ENCODE results near the gene MTR.

The MTR gene

DNA sequence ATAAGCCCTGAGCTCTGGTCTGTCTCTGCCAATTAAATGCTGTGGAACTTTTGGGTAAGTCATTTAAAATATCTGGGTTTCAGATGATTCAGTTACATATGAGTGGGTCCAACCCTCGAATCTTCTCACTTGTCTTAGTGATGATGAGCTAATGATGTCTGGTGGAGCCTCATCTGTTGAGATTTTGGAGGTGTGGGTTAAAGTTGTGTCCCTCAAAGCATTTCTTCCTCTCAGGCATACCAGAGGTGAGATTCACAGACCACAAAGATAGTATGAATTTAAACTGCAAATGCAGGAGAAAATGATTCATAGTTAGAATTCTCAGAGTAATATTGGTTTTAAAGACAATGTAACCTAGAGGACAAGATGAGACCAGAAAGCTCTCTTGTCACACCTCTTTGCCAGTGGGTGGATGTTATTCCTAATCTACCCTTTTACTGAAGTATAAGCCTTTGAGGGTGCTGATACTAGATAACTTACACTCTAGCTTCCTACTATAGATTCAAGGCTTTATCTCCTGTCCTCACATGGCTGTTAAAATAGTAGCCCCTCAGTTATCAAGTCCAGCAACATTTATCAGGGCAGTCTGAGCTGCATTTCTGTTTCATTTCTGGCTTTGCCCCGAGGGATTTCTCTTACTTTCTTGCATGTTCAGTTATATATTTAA lies 118.4 kb downstream of the MTR start:
- DNase-seq, result peak; percentile 94

DNA sequence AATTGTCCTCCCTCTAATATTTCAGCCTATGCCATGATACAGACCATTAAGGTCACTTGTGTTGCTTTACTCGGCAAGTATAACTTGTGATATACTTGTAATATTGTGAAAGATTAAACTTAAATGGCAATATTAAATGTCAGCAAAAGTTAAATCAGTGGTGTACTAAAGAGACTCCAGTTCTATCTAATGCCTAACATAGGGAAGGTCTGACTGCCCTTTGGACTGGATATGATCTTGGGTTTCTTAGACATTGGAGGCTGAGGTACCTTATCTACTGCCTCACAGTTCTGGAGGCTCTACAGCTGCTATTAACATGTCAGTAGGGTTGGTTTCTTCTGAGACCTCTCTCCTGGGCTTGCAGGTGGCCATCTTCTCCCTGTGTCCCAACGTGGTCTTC lies 119.3 kb downstream of the MTR start:
- DNase-seq, result peak; percentile 68

DNA sequence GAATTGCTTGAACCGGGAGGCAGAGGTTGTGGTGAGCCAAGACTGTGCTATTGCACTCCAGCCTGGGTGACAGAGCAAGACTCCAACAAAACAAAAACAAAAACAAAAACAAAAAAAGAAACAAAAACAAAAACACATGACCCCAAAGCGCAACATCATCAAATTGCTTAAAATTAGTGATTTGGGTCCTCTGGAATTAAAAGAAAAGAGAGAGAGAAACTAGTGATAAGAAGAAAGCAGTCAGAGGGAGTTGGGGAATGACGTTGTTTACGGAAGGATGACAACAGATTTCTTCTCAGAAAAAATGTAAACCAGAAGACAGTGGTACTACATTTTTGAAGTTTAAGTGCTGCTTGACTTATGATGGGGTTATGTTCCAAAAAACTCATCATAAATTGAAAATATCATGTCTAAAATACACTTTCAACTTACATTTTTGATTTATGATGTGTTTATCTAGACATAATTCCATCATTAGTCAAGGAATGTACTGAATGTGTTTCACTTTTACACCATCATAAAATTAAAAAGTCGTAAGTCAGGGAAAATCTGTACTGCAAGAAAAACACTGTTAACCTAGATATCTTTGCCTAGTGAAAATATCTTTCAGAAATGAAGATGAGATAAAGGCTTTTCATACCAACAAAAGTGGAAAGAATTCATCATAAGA lies 121.2 kb downstream of the MTR start:
- DNase-seq, result no peak

DNA sequence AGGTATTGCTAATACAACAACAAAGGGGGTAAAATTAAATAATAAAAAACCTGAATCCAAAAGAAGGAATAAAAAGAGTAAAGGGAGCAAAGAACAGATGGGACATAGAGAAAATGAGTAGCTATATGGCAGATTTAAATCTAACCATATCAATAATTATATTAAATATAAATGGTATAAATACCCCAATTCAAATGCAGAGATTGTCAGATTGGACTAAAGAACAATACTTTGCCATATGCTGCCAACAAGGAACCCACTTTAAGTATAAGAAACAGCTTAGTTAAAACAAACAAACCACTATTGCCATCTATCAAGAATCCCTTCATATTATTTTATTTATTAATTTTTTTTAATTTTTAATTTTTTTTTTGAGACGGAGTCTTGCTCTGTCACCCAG lies 122.4 kb downstream of the MTR start:
- no peak for DNase-seq

DNA sequence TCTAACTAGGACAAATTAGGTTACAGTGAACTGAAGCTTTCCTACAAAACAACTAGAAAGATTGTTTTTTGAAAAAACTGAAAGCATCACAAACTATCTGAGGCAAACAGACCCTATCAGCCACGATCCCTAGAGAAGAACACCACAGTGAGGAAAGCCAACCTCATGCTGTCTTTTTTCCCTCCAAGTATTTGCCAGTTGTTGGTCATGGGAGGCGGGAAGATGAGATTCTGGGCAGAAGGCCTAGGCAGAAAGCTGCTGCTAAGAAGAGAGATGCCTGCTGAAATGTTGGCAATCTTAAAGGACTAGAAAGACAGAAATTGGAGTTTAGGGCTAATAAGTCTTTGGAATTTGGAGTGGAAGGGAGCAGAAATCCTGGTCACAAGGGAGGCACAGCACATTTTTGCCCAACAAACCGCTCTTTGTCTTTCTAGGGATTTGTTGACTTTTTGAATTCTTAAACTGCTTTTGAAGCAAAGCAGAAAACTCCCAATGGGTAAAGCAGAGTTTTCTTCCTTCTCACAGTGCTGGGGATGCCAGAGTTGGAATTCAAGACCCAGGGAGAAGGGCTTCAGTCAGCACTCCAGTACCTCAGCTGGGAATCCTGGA lies 125.3 kb downstream of the MTR start:
- DNase-seq, result no peak

DNA sequence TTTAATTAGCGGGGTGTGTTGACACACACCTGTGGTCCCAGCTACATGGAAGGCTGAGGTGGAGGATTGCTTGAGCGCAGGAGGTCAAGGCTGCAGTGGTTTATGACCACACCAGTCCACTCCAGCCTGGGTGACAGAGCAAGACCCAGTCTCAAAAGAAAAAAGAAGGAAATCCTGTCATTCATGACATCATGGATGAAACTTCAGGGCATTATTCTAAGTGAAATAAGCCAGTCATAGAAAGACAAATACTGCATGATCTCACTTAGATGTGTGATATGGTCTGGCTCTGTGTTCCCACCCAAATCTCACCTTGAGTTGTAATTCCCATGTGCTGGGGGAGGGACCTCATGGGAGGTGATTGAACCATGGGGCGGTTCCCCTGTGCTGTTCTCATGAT lies 126.5 kb downstream of the MTR start:
- DNase-seq, result no peak

DNA sequence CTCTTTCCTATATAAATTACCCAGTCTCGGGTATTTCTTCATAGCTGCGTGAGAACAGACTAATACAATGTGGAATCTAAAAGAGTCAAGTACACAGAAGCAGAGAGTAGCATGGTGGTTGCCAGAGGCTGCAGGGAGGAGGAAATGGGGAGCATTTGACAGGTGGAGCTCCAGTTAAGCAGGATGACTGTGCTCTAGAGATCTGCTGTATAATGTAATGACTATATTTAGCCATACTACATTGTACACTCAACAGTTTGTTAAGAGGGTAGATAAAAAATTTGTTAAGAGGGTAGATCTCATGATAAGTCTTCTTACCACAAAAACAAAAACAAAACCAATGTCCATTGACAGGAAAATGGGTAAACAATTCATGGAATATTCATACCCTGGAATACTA lies 127.1 kb downstream of the MTR start:
- DNase-seq, result no peak

DNA sequence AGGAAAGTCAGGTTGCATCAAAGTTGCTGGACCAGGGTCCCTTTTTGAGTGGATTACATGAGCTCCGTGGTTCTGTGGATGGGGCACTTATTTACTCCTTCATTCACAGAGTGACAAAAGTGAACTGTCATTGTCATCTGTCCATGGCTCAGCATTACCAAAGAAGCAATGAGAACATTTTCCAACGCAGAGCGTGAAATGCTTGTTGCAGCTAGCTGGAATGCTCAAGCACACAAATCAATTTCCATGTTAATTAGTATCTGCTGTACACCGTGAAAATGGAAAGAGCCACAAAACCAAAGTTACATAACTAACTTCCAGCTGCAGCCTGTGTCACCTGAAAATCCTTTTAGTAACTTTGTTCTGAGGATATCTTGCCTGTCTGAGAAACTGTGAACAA lies 130.3 kb downstream of the MTR start:
- DNase-seq, result no peak

DNA sequence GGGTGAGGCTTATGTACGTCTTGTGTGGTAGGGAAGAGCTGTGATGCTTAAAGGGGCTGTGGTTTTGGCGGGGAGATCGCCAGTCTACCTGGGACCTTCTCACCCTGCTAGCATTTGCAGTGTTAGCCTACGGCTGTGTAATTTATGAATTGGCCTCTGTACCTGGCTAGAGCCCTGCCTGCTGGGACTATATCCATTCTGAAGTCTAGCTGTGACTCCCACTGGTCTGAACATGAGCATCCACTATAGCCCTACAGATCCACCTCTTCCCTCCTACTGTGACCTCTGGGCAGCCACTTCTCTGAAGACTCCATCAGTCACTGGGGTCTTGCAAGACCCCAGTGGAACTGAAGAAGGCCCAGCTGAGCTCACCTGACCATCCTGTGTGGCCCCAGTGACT lies 135.4 kb downstream of the MTR start:
- DNase-seq, result no peak

DNA sequence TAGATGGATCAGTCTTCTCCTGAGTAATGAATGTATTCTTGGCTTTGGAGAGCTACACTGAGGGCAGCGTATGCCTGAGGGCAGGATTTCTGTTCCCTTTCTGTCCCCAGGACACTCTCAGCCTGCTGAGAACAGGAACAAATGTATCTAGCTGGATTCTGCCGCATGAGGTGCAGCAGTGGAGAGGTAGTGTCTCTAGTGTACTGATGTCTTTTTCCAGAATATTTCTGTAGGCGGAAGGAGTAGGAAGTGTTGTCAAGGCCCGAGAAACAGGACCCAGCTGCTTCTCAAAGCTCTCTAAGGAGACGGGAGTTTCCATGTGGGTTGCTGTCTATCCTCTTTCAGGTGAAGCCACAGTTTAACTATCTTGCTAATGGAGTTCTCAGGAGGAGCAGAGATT lies 143.7 kb downstream of the MTR start:
- no peak for DNase-seq

DNA sequence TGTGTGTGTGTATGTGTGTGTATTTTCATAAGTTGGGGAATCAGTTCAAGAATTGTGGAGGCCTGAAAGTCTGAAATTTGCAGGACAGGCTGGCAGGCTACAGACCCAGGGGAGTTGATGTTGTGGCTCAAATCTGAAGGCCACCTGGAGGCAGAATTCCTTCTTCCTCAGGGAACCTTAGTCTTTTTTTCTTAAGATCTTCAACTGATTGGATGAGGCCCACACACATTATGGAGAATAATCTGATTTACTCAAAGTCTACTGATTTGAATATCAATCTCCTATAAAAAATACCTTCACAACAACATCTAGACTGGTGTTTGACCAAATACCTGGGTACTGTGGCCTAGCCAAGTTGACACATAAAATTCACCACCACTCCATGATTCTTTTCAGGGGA lies 147.3 kb downstream of the MTR start:
- no peak for DNase-seq

DNA sequence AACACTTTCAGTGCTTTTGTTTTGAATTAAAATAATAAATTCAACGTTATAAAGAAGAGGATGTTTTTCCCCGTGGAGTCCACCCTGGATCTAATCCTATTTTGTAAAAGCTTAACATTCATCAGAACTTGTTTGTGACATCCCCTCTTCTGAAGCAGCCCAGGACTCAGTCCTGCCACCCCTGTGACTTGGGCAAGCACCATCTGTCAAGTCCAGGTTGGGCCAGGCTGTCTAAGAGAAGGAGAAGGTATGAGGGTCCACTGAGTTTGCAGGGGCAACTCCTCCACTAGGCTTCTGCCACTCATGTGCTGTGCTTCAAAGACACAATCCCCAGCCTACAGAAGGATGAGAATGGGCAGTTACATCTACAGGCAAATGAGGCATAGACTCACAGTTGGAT lies 149.5 kb downstream of the MTR start:
- DNase-seq, result no peak

DNA sequence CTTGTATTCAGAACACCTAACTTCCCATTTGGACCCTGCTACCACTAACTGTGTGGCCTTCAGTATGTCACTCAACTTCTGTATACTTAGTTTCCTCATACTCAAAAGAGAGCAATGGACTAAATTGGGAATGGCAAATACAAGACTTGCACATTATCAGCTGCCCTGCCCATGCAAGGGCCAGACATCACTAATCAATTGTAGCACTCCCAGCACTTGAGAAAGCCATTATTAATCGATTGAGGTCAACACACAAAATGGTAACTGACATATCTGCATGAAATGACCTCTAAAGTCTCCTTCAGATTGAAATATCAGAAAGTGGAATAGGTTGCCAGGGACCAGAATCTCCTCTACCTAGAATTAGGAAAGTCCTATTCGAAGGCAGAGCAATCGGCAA lies 149.9 kb downstream of the MTR start:
- DNase-seq, result peak; percentile 13

DNA sequence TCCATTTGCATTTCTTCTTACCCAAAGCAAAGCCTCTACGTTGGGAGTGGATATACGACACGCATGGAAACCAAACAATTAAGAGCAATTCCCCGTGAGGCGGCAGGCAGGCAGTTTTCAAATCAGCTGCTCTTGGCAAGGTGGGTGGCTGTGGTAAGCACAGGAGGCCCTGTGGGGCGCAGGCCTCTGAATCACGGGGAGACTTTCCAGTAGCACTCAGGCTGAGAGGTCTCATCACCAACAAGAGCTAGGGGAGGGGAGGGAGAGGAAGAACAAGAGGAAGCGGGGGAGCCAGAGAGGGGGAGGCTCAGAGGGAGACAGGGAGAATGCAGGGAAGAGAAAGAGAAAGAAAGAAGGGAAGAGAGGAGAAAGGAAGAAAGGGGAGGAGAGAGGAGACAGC lies 152.7 kb downstream of the MTR start:
- DNase-seq, result no peak

DNA sequence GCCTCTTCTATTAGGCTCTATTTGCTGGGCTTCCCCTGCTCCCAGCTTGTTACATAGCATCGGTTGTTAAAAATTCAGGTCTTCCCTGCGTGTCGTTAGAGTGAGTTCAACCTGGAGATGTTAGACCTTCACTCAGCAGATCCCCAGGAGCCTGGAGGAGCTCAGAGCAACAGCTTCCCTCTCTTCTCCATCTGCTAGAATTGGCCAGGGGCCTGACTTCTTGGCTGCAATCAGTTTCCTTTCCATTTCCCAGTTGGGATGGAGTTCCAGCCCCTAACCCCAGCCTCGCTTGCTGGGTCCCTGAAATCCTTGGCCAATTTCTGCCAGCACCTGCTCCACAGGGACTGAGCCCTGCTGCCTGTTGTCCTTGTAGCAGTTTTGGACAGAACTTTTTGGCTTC lies 153.3 kb downstream of the MTR start:
- DNase-seq, result no peak

DNA sequence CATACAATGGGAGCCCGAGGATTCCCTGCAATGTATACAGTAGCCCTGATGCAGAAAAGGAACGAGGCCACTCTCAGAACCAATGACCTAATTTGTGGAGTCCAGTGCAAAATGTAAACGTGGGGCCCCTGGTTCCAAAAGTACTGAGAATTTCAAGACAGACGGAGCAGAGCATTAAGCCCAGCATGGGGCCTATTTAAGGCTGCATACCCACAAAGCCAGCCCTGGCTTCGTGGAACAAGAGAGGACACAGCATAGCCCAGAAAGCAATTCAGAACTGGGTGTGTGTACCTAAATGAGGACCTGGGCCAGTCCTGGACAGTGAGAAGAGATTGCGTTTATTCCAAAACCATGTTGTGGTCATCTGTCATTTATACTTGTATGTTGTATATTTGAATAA lies 153.9 kb downstream of the MTR start:
- no peak for DNase-seq

DNA sequence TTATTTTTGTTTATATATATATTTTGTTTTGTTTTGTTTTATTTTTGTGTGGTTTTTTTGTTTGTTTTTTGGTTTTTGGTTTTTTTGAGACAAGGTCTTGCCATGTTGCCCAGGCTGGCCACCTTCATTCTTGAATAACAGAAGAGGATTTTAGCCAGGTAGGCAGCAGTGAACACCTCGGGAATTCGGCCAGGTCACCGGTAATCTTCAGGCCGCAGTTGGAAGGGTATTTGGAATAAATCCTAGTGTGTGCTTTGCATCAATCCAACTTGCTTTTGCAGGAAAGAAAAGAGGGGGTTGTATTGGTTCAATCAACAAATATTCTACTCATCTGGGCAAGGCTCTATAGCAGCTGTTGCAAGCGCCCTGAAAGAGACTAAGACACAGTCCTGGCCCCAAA lies 155.3 kb downstream of the MTR start:
- no peak for DNase-seq

DNA sequence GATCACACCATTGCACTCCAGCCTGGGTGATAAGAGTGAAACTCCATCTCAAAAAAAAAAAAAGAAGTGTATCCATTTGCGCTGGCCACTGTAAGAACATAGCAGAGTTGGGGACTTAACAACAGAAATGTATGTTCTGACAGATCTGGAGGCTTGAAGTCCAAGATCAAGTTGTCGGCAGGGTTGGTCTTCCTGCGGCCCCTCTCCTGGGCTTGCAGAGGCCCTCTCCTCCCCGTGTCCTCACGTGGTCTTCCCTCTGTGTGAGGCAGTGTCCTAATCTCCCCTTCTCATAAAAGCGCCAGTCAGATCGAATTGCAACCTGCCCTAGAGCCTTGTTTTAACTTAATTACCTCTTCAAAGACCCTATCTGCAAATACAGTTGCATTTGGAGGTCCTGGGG lies 156.6 kb downstream of the MTR start:
- no peak for DNase-seq

DNA sequence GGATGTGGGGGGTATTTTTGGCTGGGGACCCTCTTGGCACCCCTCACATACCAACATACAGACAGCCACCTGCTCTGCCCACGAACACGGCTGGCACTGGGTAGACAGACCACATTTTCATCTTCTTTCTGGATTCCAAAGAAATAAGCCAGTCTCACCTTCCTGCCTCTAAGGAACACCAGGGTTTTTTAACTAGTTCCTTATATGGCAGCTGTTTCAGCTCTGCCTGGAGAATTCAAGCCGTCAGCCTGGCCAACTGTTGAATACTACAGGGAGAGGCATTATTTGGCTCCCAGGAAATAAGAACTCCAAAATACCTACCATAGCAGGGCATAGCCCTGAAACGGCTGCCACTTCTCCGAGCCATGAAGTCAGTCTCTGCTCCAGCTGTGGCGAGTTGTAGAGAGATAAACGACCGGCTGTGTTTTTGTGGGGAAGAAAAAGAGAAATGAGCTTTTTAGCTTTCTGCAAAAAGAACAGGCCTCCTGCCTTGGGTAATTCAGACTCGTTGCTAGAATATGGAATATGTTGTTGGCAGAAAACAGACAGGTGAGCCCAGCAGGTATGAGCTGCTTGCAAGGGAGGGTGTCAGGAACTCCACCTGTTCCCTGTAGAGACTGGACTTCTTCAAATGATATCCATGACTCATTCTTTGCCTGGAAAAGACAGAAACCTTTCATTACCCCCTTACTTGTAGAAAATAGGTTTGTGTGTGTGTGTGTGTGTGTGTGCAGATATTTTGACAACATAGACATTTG lies 157.3 kb downstream of the MTR start:
- no peak for DNase-seq

DNA sequence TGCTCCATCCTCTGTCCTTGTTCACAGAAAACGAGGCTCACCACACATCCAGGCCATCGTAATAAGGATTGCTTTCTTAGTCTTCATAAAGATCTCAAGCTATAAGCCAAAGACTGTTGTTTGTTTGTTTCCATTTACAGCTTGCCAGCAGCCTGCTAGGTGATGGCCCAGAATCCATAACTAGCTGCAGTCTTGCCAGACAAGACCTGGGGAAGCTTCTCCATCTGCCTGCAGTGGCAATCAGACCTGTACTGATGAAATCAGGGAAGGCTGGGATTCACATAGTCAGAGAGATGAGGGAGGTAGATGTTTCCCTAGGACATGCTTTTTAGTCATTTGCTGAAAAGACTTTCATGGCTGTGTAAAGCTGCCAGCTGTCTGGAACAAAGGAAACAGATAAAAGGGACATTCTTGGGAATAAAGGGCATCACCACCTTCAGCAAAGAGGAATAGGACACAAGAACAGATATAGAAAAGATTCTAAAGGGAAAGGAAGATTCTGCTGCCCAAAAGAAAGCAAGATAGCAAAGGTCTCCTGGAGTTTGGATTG lies 158.1 kb downstream of the MTR start:
- DNase-seq, result no peak
